KG1 (cell line): Measurements from ENCODE around the gene HSPH1.
"Not testable (repeated sequence)": the region's sequence is repeated elsewhere in the genome, so short reads cannot be mapped to it uniquely, and the experiment has no call there.

Experiments used
- DNase-seq: peaks from one replicate; lab custom pipeline; 2025; lab: John Stamatoyannopoulos, UW

The HSPH1 gene

GRCh38 chr13:31131470-31131961 is 30.2 kb downstream of the HSPH1 start:
- DNase-seq, result no peak

GRCh38 chr13:31129419-31129818 is 32.3 kb downstream of the HSPH1 start:
- DNase-seq, result no peak

GRCh38 chr13:31124204-31124603 is 37.5 kb downstream of the HSPH1 start:
- DNase-seq, result no peak

- no peak for DNase-seq
These were observed 39.0 kb downstream of the HSPH1 start for GRCh38 chr13:31122544-31123260.

GRCh38 chr13:31122143-31122542 is 39.6 kb downstream of the HSPH1 start:
- DNase-seq, result no peak

GRCh38 chr13:31121379-31122140 is 40.1 kb downstream of the HSPH1 start:
- DNase-seq, result no peak

GRCh38 chr13:31119966-31120700 is 41.6 kb downstream of the HSPH1 start:
- no peak for DNase-seq

- DNase-seq, result no peak
These were observed 42.2 kb downstream of the HSPH1 start for GRCh38 chr13:31119526-31119925.

GRCh38 chr13:31116224-31116623 is 45.5 kb downstream of the HSPH1 start:
- DNase-seq, result no peak

GRCh38 chr13:31115616-31116015 is 46.1 kb downstream of the HSPH1 start:
- no peak for DNase-seq

- no peak for DNase-seq
These were observed 47.1 kb downstream of the HSPH1 start for GRCh38 chr13:31114641-31115040.

- no peak for DNase-seq
These were observed 50.6 kb downstream of the HSPH1 start for GRCh38 chr13:31111136-31111535.

- DNase-seq, result no peak
These were observed 51.1 kb downstream of the HSPH1 start for GRCh38 chr13:31110617-31111016.

- DNase-seq, result no peak
These were observed 51.5 kb downstream of the HSPH1 start for GRCh38 chr13:31110169-31110568.

GRCh38 chr13:31107109-31107508 is 54.6 kb downstream of the HSPH1 start:
- no peak for DNase-seq

GRCh38 chr13:31105856-31106255 is 55.8 kb downstream of the HSPH1 start:
- DNase-seq, result no peak

GRCh38 chr13:31105020-31105795 is 56.5 kb downstream of the HSPH1 start:
- no peak for DNase-seq

GRCh38 chr13:31102905-31103304 is 58.8 kb downstream of the HSPH1 start:
- no peak for DNase-seq

GRCh38 chr13:31101472-31102170 is 60.1 kb downstream of the HSPH1 start:
- no peak for DNase-seq

GRCh38 chr13:31100721-31101120 is 61.0 kb downstream of the HSPH1 start:
- DNase-seq, result no peak

GRCh38 chr13:31097911-31098434 is 63.7 kb downstream of the HSPH1 start:
- DNase-seq, result not testable (repeated sequence)
